Measurements from ENCODE around the gene ADD2.

- TF ChIP-seq CTCF (conservative IDR thresholded peaks at IDR 0.05; ENCODE audit: low read depth, low read length) (no peak), EZH2 (IDR thresholded peaks at IDR 0.05; ENCODE audit: borderline replicate concordance, low read depth, low read length, poor library complexity, severe bottlenecking) (no peak)
Observed at GRCh38 chr2:70795164-70795995, 27.4 kb upstream of the ADD2 start.
